HFF-Myc (cell line): ENCODE measurements around the gene SCGB3A2.

ENCODE experiments used
- DNase-seq: peaks from one replicate; pipeline ENCODE4 v3.0.0-alpha.2; 2011; ENCODE audit warnings: low read depth; ENCODE audit errors: extremely low read depth
- H3K4me3 ChIP-seq: replicated peaks from 2 replicates; pipeline ENCODE4 v1.5.1; 2011; ENCODE audit warnings: low read depth, mild to moderate bottlenecking, control low read depth, low read length
- TF ChIP-seq, protein P1 (sequence below): IDR thresholded peaks from 2 replicates; pipeline ENCODE4 v1.5.1; 2012; ENCODE audit warnings: mild to moderate bottlenecking, low read depth, low read length, control low read depth; ENCODE audit errors: missing control alignments

Gene SCGB3A2

DNA sequence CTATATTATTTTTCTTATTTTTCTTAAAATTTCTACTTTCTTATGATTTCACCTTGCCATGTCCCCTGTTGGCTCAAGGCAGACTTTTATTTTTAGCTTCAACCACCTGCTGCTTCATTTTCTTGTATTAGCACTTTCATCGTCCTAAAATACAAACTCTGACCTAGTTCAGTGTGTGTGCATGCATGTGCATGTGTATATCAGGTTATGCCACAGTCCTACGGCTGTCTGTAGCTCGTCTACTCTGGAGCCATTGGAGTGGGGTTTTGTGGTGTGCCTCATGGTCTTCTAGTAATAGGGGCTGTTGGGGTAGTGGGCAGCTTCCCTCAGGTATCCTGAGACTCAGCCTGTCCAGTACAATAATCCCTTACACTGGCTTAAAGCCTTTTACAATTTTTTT, 33.7 kb upstream of the SCGB3A2 start:
- H3K4me3 ChIP-seq, result no peak overlapping the region
- no peak for DNase-seq
- TF ChIP-seq, protein P1, sequence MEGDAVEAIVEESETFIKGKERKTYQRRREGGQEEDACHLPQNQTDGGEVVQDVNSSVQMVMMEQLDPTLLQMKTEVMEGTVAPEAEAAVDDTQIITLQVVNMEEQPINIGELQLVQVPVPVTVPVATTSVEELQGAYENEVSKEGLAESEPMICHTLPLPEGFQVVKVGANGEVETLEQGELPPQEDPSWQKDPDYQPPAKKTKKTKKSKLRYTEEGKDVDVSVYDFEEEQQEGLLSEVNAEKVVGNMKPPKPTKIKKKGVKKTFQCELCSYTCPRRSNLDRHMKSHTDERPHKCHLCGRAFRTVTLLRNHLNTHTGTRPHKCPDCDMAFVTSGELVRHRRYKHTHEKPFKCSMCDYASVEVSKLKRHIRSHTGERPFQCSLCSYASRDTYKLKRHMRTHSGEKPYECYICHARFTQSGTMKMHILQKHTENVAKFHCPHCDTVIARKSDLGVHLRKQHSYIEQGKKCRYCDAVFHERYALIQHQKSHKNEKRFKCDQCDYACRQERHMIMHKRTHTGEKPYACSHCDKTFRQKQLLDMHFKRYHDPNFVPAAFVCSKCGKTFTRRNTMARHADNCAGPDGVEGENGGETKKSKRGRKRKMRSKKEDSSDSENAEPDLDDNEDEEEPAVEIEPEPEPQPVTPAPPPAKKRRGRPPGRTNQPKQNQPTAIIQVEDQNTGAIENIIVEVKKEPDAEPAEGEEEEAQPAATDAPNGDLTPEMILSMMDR, result no peak

DNA sequence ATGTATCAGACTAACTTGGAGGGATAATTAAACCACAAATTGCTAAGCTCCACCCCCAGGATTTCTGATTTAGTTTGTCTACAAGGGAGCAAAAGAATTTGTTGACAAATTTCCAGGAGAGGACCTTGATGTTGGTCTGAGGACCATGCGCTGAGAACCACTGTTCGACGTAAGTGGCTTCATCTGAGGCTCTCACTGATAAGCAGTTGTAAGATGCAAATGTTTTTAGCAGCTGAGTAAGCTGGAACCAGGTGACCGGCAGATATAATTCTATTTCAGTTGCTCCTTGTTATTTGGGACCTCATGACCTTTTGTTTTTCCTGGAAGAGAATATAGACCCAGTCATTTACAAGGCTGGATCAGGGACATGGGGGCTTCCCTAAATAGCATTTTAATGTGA, 32.9 kb upstream of the SCGB3A2 start:
- H3K4me3 ChIP-seq, result no peak overlapping the region
- DNase-seq, result no peak
- TF ChIP-seq, protein P1, result no peak

DNA sequence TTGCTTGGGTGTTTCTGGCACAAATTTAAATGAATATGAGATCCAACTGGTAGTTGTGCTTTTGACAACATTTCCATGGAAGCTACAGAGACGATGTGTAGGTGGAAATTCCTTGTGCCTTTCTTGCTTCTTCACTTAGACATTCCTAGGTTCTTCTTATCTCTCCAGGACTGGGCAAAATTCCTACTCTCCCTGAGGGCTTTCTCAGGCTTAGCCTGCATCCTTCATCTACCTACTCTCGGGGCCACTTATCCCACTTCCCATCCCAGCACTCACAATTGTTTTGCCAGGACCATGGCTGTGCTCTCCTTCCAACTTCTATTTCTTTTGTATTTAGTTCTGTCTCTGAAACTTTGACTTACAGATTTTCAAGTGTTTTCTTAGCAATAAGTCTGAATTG, 29.3 kb upstream of the SCGB3A2 start:
- no peak for DNase-seq
- TF ChIP-seq, protein P1, result no peak

DNA sequence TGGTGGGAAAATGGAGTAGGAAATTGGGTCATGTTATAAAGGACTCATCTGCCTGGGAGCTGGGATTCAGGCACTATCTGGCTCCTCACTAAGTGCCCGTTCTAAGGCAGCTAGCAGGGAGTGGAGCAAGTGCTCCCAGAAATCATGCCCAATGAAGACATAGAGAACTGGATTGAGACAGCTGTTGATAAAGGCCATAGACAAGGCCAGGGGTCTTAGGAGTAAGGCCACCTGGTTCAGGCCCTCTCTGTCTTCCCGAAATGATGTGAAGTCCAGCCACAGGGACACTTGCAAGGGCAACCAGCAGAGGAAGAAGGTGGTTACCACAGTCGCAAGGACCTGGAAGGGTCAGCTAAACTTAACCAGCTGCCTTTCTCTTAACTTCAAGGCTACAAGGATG, 26.9 kb upstream of the SCGB3A2 start:
- no peak for DNase-seq
- TF ChIP-seq, protein P1, result no peak
- H3K4me3 ChIP-seq, result no peak overlapping the region

More for the DNA sequence above, 29.3 kb upstream of the SCGB3A2 start:
- H3K4me3 ChIP-seq, result no peak overlapping the region

DNA sequence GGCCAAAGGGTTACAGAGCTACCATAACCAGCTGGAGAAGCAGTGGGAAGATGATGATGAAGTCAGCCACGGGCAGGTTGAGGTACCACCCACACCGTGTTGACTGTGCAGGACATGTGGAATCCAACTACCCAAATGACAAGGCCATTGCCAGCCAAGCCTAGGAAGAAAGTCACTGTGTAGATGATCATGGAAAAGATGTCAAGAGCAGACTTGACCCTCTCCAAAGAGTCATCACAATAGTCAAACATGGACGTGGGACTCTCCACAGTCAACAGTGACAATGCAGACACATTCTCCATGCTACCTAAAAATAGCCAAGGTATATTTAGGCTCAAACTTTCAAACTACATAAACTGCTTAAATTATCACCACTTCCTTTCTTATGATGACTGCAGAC, 26.1 kb upstream of the SCGB3A2 start:
- no peak overlapping the region for H3K4me3 ChIP-seq
- TF ChIP-seq, protein P1, result no peak
- no peak for DNase-seq

DNA sequence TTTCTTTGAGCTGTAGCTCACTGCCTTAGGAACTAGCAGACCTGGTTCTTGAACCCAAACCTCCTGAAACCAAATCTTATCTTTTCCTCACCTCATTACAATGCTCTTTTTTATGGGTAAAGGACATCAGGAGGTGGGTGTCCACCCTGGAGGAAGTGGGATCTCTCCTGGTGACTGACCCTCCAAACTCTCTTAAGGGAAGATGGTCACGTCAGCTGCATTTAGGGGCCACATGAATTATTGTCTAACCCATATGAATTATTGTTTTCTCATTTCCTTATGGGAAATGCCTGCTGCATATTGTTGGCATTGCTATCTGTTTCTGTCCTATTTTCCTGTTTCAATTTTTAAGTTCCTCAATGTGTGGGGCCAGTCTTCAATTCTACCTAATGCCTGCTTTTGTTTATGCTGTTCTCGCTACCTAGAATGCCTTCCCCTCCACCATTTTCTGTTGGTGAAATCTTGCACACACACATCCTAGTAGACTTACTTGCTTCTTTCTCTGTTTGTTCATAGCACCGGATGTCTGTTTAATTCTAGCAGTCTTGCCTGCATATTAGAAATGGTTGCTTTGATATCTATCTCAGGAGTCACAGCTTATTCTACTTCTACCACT, 25.0 kb upstream of the SCGB3A2 start:
- no peak overlapping the region for H3K4me3 ChIP-seq
- DNase-seq, result no peak
- TF ChIP-seq, protein P1, result no peak

DNA sequence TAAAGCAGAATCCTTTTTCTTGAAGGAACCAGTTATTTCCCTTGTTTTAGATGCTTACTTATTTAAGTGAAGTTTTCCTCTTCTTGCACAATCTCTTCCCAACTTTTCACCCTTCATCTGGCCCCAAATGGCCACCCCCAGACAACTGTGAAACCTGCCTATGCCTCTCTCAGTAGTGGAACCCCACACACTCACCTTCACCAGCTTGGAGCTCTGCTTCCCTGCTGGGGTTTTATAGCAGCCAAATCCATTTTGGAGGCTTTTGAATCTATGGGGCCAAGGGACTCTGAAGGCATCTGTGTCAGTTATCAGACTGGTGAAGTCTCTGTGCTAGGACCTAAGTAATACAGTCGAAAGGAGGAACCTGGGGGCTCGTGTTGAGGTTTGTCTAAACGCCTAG, 24.2 kb upstream of the SCGB3A2 start:
- H3K4me3 ChIP-seq, result no peak overlapping the region
- DNase-seq, result no peak
- TF ChIP-seq, protein P1, result no peak
